HCT116 (cell line): ENCODE measurements around the gene JSRP1. TPM values are rescaled to one million over a fixed set of nuclear protein-coding genes. Genes with fewer than 3 reads are reported as not detected.

Experiments used
- ATAC-seq: fragments of 200-7000 bp; cut with Tn5 transposase; 2 replicates; pipeline ENCODE4 v1.9.1; 2020; ENCODE audit warnings: mild to moderate bottlenecking, moderate library complexity
- BruUV-seq: library from RNA; stranded (reverse); fragments of 400-500 nt; replicated peaks from 2 replicates; lab custom pipeline; 2021; lab: Mats Ljungman, UMichigan
- CTCF ChIA-PET: fragments of 300-600 bp; sonication (Branson Sonifier 250); formaldehyde crosslinking; loops from one replicate; lab custom pipeline; 2021; ENCODE audit warnings: antibody characterized with exemption; lab: Charles Lee
- POLR2A ChIA-PET: fragments of 300-600, 350-600 bp; sonication (Branson Sonifier 250); formaldehyde crosslinking; loops from one replicate; lab custom pipeline; 2021; ENCODE audit warnings: antibody characterized with exemption; lab: Charles Lee
- RAD21 ChIA-PET, 2 experiments: fragments of 300-600 bp; sonication (Branson Sonifier 250); formaldehyde crosslinking; loops; one replicate each; lab custom pipeline; 2023; ENCODE audit warnings: low total read pairs in 2 of 2; ENCODE audit not compliant: uncharacterized antibody in 2 of 2, unreplicated experiment in 2 of 2, low non-redundant PET in 1 of 2; lab: Charles Lee
- DNase-seq: peaks from one replicate; pipeline ENCODE4 v3.0.0-alpha.2; 2010; ENCODE audit warnings: low read depth, low spot score
- H2AFZ ChIP-seq: fragments of 200-600 bp; shearing (Covaris generic), sonication (generic); 2 replicates; pipeline ENCODE4 v1.6.1; 2017; ENCODE audit warnings: low read depth, mixed run types, mixed read lengths, antibody characterized with exemption, low read length; ENCODE audit not compliant: poor library complexity, severe bottlenecking
- H3K27ac ChIP-seq: 2 replicates; pipeline ENCODE4 v1.5.1; 2012; ENCODE audit warnings: low read depth, low read length
- H3K27me3 ChIP-seq: fragments of 200-600 bp; sonication (generic); 2 replicates; pipeline ENCODE4 v1.6.1; 2016; ENCODE audit warnings: mixed run types, low read length, mixed read lengths; ENCODE audit not compliant: insufficient read depth
- H3K36me3 ChIP-seq, 2 experiments: fragments of 200-500 bp in 1 of 2; fragments of 200-600 bp in 1 of 2; sonication (Bioruptor generic) in 1 of 2; sonication (generic) in 1 of 2; 2 replicates each; pipeline versions ENCODE4 v1.5.1 to v1.6.1; 2014 to 2016; ENCODE audit warnings: low read length in 2 of 2, inconsistent platforms in 1 of 2, mixed read lengths in 1 of 2, mixed run types in 1 of 2; ENCODE audit not compliant: insufficient read depth in 2 of 2, control insufficient read depth in 1 of 2
- H3K4me1 ChIP-seq, 2 experiments: fragments of 200-600 bp in 1 of 2; sonication (generic) in 1 of 2; 2 replicates each; pipeline versions ENCODE4 v1.5.1 to v1.6.1; 2012 to 2017; ENCODE audit warnings: low read length in 2 of 2, inconsistent platforms in 1 of 2, mild to moderate bottlenecking in 1 of 2, mixed read lengths in 1 of 2, mixed run types in 1 of 2, moderate library complexity in 1 of 2; ENCODE audit not compliant: insufficient read depth in 2 of 2, control insufficient read depth in 1 of 2
- H3K4me2 ChIP-seq: fragments of 200-600 bp; sonication (generic); 2 replicates; pipeline ENCODE4 v1.6.1; 2017; ENCODE audit warnings: mixed run types, low read length, mixed read lengths
- H3K4me3 ChIP-seq, 2 experiments: fragments of 200-600 bp in 1 of 2; sonication (generic) in 1 of 2; replicated peaks in 1 of 2; 2 replicates each; pipeline ENCODE4 v1.5.1; 2011 to 2016; ENCODE audit warnings: low read length in 2 of 2, control low read depth in 1 of 2, low read depth in 1 of 2, mild to moderate bottlenecking in 1 of 2, mixed read lengths in 1 of 2, mixed run types in 1 of 2
- H3K79me2 ChIP-seq: fragments of 200-600 bp; sonication (generic); 2 replicates; pipeline ENCODE4 v1.6.1; 2017; ENCODE audit warnings: mild to moderate bottlenecking, mixed run types, low read length, moderate library complexity, mixed read lengths; ENCODE audit not compliant: insufficient read depth
- H3K9ac ChIP-seq: fragments of 200-600 bp; sonication (generic); 2 replicates; pipeline ENCODE4 v1.6.1; 2016; ENCODE audit warnings: low read length, mixed read lengths
- H3K9me2 ChIP-seq: fragments of 200-600 bp; sonication (generic), shearing (Covaris generic); 2 replicates; pipeline ENCODE4 v1.6.1; 2017; ENCODE audit warnings: mixed run types, mild to moderate bottlenecking, moderate library complexity; ENCODE audit not compliant: insufficient read depth
- H3K9me3 ChIP-seq, 2 experiments: fragments of 200-500 bp in 1 of 2; fragments of 200-600 bp in 1 of 2; sonication (Bioruptor generic) in 1 of 2; sonication (generic) in 1 of 2; 2 replicates each; pipeline ENCODE4 v1.6.1; 2014 to 2017; ENCODE audit warnings: low read length in 2 of 2, mixed read lengths in 2 of 2, inconsistent platforms in 1 of 2, low read depth in 1 of 2, mild to moderate bottlenecking in 1 of 2, mixed run types in 1 of 2, moderate library complexity in 1 of 2; ENCODE audit not compliant: control insufficient read depth in 1 of 2, insufficient read depth in 1 of 2
- H4K20me1 ChIP-seq: fragments of 200-600 bp; sonication (generic), shearing (Covaris generic); 2 replicates; pipeline ENCODE4 v1.6.1; 2017; ENCODE audit warnings: mixed run types, mild to moderate bottlenecking, moderate library complexity; ENCODE audit not compliant: insufficient read depth
- CEBPB ChIP-seq: IDR thresholded peaks from 2 replicates; pipeline ENCODE4 v1.6.1; 2012; ENCODE audit warnings: low read depth
- EGR1 ChIP-seq: IDR thresholded peaks from 2 replicates; pipeline ENCODE4 v1.6.1; 2012; ENCODE audit warnings: low read depth
- ELF1 ChIP-seq: IDR thresholded peaks from 2 replicates; pipeline ENCODE4 v1.6.1; 2012; ENCODE audit warnings: low read depth, borderline replicate concordance
- EZH2 ChIP-seq: fragments of 200-600 bp; sonication (generic); IDR thresholded peaks from 2 replicates; pipeline ENCODE4 v1.6.1; 2017; ENCODE audit warnings: antibody characterized with exemption, mixed run types
- EZH2phosphoT487 ChIP-seq: fragments of 200-600 bp; IDR thresholded peaks from 2 replicates; pipeline ENCODE4 v1.6.1; 2018; ENCODE audit warnings: antibody characterized with exemption, borderline replicate concordance
- JUND ChIP-seq: IDR thresholded peaks from 2 replicates; pipeline ENCODE4 v1.6.1; 2012
- POLR2A ChIP-seq: IDR thresholded peaks from 2 replicates; pipeline ENCODE4 v1.7.0; 2011; ENCODE audit warnings: borderline replicate concordance; ENCODE audit not compliant: insufficient read depth, insufficient read length; ENCODE audit errors: extremely low read depth
- REST ChIP-seq: IDR thresholded peaks from 2 replicates; pipeline ENCODE4 v1.6.1; 2012; ENCODE audit warnings: low read depth
- SIN3A ChIP-seq: IDR thresholded peaks from 2 replicates; pipeline ENCODE4 v1.6.1; 2012; ENCODE audit warnings: low read depth
- SP1 ChIP-seq: IDR thresholded peaks from 2 replicates; pipeline ENCODE4 v1.6.1; 2012; ENCODE audit warnings: low read depth
- SRF ChIP-seq: IDR thresholded peaks from 2 replicates; pipeline ENCODE4 v1.6.1; 2012; ENCODE audit warnings: low read depth
- TCF7L2 ChIP-seq: IDR thresholded peaks from 2 replicates; pipeline ENCODE4 v1.7.0; 2011; ENCODE audit warnings: borderline replicate concordance, inconsistent platforms; ENCODE audit not compliant: insufficient read depth, insufficient read length; ENCODE audit errors: extremely low read depth
- YY1 ChIP-seq: IDR thresholded peaks from 2 replicates; pipeline ENCODE4 v1.6.1; 2011; ENCODE audit warnings: low read length, low read depth, moderate library complexity, mild to moderate bottlenecking; ENCODE audit not compliant: insufficient replicate concordance; ENCODE audit errors: extremely low read depth
- ZFX ChIP-seq: fragments of 450-650 bp; IDR thresholded peaks from 2 replicates; pipeline ENCODE4 v1.6.1; 2017
- ZNF274 ChIP-seq: fragments of 200-500 bp; sonication (Bioruptor generic); IDR thresholded peaks from 2 replicates; pipeline ENCODE4 v1.6.1; 2014; ENCODE audit warnings: mild to moderate bottlenecking, low read depth, low read length, inconsistent platforms
- intact Hi-C: fragments of 100-400 bp; cut with micrococcal nuclease; formaldehyde crosslinking; loops from 2 replicates; pipeline ENCODE4 v1.10.0; 2022
- total RNA-seq: library from RNA; stranded (reverse); gene quantifications from one replicate; pipeline ENCODE4 v1.2.1, GENCODE V29; 2021; ENCODE audit not compliant: unreplicated experiment
- TF ChIP-seq, protein P1 (sequence below): IDR thresholded peaks from 2 replicates; pipeline ENCODE4 v1.6.1; 2011; ENCODE audit warnings: mild to moderate bottlenecking, low read length, moderate library complexity; ENCODE audit not compliant: insufficient replicate concordance; ENCODE audit errors: extremely low read depth

Gene JSRP1
- total RNA-seq, 1 experiment from 2014 or later: 0.30 TPM

- Histone ChIP-seq H3K9ac (no peak overlapping the region), H3K27me3 (no peaks in the 10 kb centered on the region), H3K9me3 (no peaks in the 10 kb centered on the region), H3K79me2 (peaks cover 7% of the 10 kb centered on the region; the same call in 1 of the 2 replicates), H3K27ac (no peak overlapping the region; the same call in 1 of the 2 replicates), H3K36me3 (peaks cover 8 to 27% of the 10 kb centered on the region in 2 experiments; a peak in 3 of 4 replicates), H3K4me3 (no peak overlapping the region), H2AFZ (no peak overlapping the region), H3K4me2 (no peak overlapping the region), H3K9me2 (no peaks in the 10 kb centered on the region), H4K20me1 (no peaks in the 10 kb centered on the region; the same call in 1 of the 2 replicates), H3K4me1 (peaks cover 0 to 5% of the 10 kb centered on the region in 2 experiments; a peak in 1 of 4 replicates)
- no TSS peak for BruUV-seq
- ChIA-PET CTCF (no interaction called here), POLR2A (no interaction called here), RAD21 (no interaction called here)
- intact Hi-C loops: no loop called here
- DNase-seq (no peak), ATAC-seq (no peak)
- TF ChIP-seq ZNF274 (no peak), CEBPB (no peak), SIN3A (no peak), EGR1 (no peak), ZFX (no peak), JUND (no peak), SRF (no peak), POLR2A (no peak), EZH2phosphoT487 (no peak), YY1 (no peak), ELF1 (no peak), EZH2 (no peak), SP1 (no peak), TCF7L2 (no peak), REST (no peak)
- TF ChIP-seq, protein P1, sequence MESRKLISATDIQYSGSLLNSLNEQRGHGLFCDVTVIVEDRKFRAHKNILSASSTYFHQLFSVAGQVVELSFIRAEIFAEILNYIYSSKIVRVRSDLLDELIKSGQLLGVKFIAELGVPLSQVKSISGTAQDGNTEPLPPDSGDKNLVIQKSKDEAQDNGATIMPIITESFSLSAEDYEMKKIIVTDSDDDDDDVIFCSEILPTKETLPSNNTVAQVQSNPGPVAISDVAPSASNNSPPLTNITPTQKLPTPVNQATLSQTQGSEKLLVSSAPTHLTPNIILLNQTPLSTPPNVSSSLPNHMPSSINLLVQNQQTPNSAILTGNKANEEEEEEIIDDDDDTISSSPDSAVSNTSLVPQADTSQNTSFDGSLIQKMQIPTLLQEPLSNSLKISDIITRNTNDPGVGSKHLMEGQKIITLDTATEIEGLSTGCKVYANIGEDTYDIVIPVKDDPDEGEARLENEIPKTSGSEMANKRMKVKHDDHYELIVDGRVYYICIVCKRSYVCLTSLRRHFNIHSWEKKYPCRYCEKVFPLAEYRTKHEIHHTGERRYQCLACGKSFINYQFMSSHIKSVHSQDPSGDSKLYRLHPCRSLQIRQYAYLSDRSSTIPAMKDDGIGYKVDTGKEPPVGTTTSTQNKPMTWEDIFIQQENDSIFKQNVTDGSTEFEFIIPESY: no peak
- TF ChIP-seq, all 23 proteins: peak for 0
Observed at GRCh38 chr19:2228157-2229030, 27.8 kb downstream of the JSRP1 start.
